GM11168 (cell line): ENCODE data around the gene MAP4K2.

Experiments used
- in situ Hi-C: fragments of 300-500 bp; cut with MboI; formaldehyde crosslinking; loops from one replicate; pipeline ENCODE4 v1.12.0; 2022; ENCODE audit warnings: low sequenced_read_pairs; ENCODE audit not compliant: unreplicated experiment

Gene MAP4K2

GRCh38 chr11:64776875-64777274 lies 26.1 kb downstream of the MAP4K2 start:
- in situ Hi-C loops, result no loop called here

- in situ Hi-C loops, result no loop called here
Observed at GRCh38 chr11:64776425-64776824, 26.6 kb downstream of the MAP4K2 start.

GRCh38 chr11:64774144-64774543 lies 28.9 kb downstream of the MAP4K2 start:
- in situ Hi-C loops, result no loop called here

GRCh38 chr11:64772303-64773018 lies 30.6 kb downstream of the MAP4K2 start:
- in situ Hi-C loops, result no loop called here

- in situ Hi-C loops, result no loop called here
Observed at GRCh38 chr11:64771861-64772260, 31.2 kb downstream of the MAP4K2 start.

- in situ Hi-C loops, result no loop called here
Observed at GRCh38 chr11:64770120-64770519, 32.9 kb downstream of the MAP4K2 start.

- in situ Hi-C loops, result no loop called here
Observed at GRCh38 chr11:64769283-64769682, 33.7 kb downstream of the MAP4K2 start.

- in situ Hi-C loops, result no loop called here
Observed at GRCh38 chr11:64768300-64768694, 34.7 kb downstream of the MAP4K2 start.

- in situ Hi-C loops, result no loop called here
Observed at GRCh38 chr11:64767344-64768299, 35.4 kb downstream of the MAP4K2 start.

- in situ Hi-C loops, result no loop called here
Observed at GRCh38 chr11:64766881-64767280, 36.1 kb downstream of the MAP4K2 start.

GRCh38 chr11:64765851-64766665 lies 37.0 kb downstream of the MAP4K2 start:
- in situ Hi-C loops, result no loop called here

- in situ Hi-C loops, result no loop called here
Observed at GRCh38 chr11:64765291-64765850, 37.6 kb downstream of the MAP4K2 start.

GRCh38 chr11:64764753-64765152 lies 38.3 kb downstream of the MAP4K2 start:
- in situ Hi-C loops, result no loop called here

- in situ Hi-C loops, result no loop called here
Observed at GRCh38 chr11:64764040-64764611, 38.9 kb downstream of the MAP4K2 start.

GRCh38 chr11:64763526-64764039 lies 39.4 kb downstream of the MAP4K2 start:
- in situ Hi-C loops, result no loop called here

GRCh38 chr11:64762674-64763525 lies 40.1 kb downstream of the MAP4K2 start:
- in situ Hi-C loops, result no loop called here

GRCh38 chr11:64762277-64762673 lies 40.7 kb downstream of the MAP4K2 start:
- in situ Hi-C loops, result no loop called here

- in situ Hi-C loops, result no loop called here
Observed at GRCh38 chr11:64760759-64761420, 42.1 kb downstream of the MAP4K2 start.
